ENCODE measurements around the gene LHCGR. TPM values are rescaled to one million over a fixed set of nuclear protein-coding genes. Genes with fewer than 3 reads are reported as not detected.

The LHCGR gene
- total and polyA plus RNA-seq, 2 of the 13 experiments (the other 11 are each of a cell fraction or from before 2014, with no cell fraction given): not detected

GRCh38 chr2:48728295-48728694 is 27.2 kb downstream of the LHCGR start:
- Histone ChIP-seq H3K27me3 (ENCODE audit: control insufficient read depth in 1 of 2, insufficient read depth in 2 of 2, low read length in 2 of 2) (no peaks in the 10 kb centered on the region), H2AFZ (ENCODE audit: low read length) (no peak overlapping the region), H3K4me1 (ENCODE audit: insufficient read depth, low read length) (no peaks in the 10 kb centered on the region), H3K4me3 (replicated peaks in 1 of 3; ENCODE audit: insufficient read depth in 1 of 3, low read depth in 2 of 3, low read length in 3 of 3) (no peak overlapping the region), H3K4me2 (ENCODE audit: low read depth, low read length) (no peak overlapping the region), H4K20me1 (ENCODE audit: insufficient read depth, low read length) (no peaks in the 10 kb centered on the region), H3K79me2 (ENCODE audit: insufficient read depth, low read length) (no peaks in the 10 kb centered on the region), H3K36me3 (replicated peaks in 1 of 2; ENCODE audit: control insufficient read depth in 1 of 2, insufficient read depth in 2 of 2, low read length in 2 of 2) (no peaks in the 10 kb centered on the region), H3K9me3 (ENCODE audit: low read length) (no peaks in the 10 kb centered on the region), H3K9ac (ENCODE audit: insufficient read depth, low read depth, low read length) (no peak overlapping the region), H3K27ac (ENCODE audit: extremely low read length, insufficient read depth, low read length) (no peak overlapping the region)
- no peak for DNase-seq (ENCODE audit: low spot score)
- ChIA-PET CTCF (ENCODE audit: low intra/inter-chr PET ratio, low total read pairs) (no interaction called here), POLR2A (no interaction called here)
- in situ Hi-C loops (cut with HindIII; ENCODE audit: extremely low pct_ligation_motif_present, low pct_unique_long_range_greater_than_20kb) (loop anchor here (10.0 kb wide), 1 partner anchor 123 kb away; no protein-coding TSS in a partner anchor), intact Hi-C loops (cut with micrococcal nuclease; ENCODE audit: unreplicated experiment) (no loop called here)
- no TSS peak for BruUV-seq (replicated peaks)
- WGBS (ENCODE audit: low lambda C conversion rate): 38% methylated on average over 2 of the region's 2 CpGs
- no peak for FAIRE-seq
- ATAC-seq: no peak
- TF ChIP-seq CBX5 (CRISPR knock-in tag; IDR thresholded peaks at IDR 0.05; ENCODE audit: borderline replicate concordance) (no peak), MED1 (CRISPR knock-in tag; IDR thresholded peaks at IDR 0.05) (no peak), ZNF143 (CRISPR knock-in tag; IDR thresholded peaks at IDR 0.05) (no peak), BHLHE40 (IDR thresholded peaks at IDR 0.05; ENCODE audit: low read length) (no peak), MBNL3 (CRISPR knock-in tag; conservative IDR thresholded peaks at IDR 0.05) (no peak), IRF1 (CRISPR knock-in tag; IDR thresholded peaks at IDR 0.05; ENCODE audit: low read depth) (no peak), CBFB (CRISPR knock-in tag; IDR thresholded peaks at IDR 0.05) (no peak), ZNF468 (CRISPR knock-in tag; IDR thresholded peaks at IDR 0.05) (no peak), TAF15 (IDR thresholded peaks at IDR 0.05; ENCODE audit: low read depth, low read length, poor library complexity, severe bottlenecking) (no peak), ZNF768 (CRISPR knock-in tag; IDR thresholded peaks at IDR 0.05) (no peak), ZNF703 (CRISPR knock-in tag; IDR thresholded peaks at IDR 0.05; ENCODE audit: borderline replicate concordance) (no peak), ZNF33A (CRISPR knock-in tag; IDR thresholded peaks at IDR 0.05; ENCODE audit: borderline replicate concordance) (no peak)
- TF ChIP-seq, protein P1, sequence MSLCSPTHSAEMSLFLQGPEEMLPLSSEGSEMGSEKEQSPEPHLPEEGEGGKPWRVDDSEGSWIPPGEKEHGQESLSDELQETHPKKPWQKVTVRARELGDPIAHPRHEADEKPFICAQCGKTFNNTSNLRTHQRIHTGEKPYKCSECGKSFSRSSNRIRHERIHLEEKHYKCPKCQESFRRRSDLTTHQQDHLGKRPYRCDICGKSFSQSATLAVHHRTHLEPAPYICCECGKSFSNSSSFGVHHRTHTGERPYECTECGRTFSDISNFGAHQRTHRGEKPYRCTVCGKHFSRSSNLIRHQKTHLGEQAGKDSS (CRISPR knock-in tag; IDR thresholded peaks at IDR 0.05; ENCODE audit: borderline replicate concordance, low read depth): no peak
- TF ChIP-seq, protein P2, sequence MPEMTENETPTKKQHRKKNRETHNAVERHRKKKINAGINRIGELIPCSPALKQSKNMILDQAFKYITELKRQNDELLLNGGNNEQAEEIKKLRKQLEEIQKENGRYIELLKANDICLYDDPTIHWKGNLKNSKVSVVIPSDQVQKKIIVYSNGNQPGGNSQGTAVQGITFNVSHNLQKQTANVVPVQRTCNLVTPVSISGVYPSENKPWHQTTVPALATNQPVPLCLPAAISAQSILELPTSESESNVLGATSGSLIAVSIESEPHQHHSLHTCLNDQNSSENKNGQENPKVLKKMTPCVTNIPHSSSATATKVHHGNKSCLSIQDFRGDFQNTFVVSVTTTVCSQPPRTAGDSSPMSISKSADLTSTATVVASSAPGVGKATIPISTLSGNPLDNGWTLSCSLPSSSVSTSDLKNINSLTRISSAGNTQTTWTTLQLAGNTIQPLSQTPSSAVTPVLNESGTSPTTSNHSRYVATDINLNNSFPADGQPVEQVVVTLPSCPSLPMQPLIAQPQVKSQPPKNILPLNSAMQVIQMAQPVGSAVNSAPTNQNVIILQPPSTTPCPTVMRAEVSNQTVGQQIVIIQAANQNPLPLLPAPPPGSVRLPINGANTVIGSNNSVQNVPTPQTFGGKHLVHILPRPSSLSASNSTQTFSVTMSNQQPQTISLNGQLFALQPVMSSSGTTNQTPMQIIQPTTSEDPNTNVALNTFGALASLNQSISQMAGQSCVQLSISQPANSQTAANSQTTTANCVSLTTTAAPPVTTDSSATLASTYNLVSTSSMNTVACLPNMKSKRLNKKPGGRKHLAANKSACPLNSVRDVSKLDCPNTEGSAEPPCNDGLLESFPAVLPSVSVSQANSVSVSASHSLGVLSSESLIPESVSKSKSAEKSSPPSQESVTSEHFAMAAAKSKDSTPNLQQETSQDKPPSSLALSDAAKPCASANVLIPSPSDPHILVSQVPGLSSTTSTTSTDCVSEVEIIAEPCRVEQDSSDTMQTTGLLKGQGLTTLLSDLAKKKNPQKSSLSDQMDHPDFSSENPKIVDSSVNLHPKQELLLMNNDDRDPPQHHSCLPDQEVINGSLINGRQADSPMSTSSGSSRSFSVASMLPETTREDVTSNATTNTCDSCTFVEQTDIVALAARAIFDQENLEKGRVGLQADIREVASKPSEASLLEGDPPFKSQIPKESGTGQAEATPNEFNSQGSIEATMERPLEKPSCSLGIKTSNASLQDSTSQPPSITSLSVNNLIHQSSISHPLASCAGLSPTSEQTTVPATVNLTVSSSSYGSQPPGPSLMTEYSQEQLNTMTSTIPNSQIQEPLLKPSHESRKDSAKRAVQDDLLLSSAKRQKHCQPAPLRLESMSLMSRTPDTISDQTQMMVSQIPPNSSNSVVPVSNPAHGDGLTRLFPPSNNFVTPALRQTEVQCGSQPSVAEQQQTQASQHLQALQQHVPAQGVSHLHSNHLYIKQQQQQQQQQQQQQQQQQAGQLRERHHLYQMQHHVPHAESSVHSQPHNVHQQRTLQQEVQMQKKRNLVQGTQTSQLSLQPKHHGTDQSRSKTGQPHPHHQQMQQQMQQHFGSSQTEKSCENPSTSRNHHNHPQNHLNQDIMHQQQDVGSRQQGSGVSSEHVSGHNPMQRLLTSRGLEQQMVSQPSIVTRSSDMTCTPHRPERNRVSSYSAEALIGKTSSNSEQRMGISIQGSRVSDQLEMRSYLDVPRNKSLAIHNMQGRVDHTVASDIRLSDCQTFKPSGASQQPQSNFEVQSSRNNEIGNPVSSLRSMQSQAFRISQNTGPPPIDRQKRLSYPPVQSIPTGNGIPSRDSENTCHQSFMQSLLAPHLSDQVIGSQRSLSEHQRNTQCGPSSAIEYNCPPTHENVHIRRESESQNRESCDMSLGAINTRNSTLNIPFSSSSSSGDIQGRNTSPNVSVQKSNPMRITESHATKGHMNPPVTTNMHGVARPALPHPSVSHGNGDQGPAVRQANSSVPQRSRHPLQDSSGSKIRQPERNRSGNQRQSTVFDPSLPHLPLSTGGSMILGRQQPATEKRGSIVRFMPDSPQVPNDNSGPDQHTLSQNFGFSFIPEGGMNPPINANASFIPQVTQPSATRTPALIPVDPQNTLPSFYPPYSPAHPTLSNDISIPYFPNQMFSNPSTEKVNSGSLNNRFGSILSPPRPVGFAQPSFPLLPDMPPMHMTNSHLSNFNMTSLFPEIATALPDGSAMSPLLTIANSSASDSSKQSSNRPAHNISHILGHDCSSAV (CRISPR knock-in tag; IDR thresholded peaks at IDR 0.05; ENCODE audit: borderline replicate concordance): no peak
- TF ChIP-seq, protein P3, sequence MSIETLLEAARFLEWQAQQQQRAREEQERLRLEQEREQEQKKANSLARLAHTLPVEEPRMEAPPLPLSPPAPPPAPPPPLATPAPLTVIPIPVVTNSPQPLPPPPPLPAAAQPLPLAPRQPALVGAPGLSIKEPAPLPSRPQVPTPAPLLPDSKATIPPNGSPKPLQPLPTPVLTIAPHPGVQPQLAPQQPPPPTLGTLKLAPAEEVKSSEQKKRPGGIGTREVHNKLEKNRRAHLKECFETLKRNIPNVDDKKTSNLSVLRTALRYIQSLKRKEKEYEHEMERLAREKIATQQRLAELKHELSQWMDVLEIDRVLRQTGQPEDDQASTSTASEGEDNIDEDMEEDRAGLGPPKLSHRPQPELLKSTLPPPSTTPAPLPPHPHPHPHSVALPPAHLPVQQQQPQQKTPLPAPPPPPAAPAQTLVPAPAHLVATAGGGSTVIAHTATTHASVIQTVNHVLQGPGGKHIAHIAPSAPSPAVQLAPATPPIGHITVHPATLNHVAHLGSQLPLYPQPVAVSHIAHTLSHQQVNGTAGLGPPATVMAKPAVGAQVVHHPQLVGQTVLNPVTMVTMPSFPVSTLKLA (IDR thresholded peaks at IDR 0.05): no peak

Measured in HepG2 (cell line).